ENCODE measurements around the gene MRPS23. TPM values are rescaled to one million over a fixed set of nuclear protein-coding genes. Genes with fewer than 3 reads are reported as not detected.
A peak's percentile ranks its signal among the peaks of the same experiment; 100 is the strongest.

MRPS23 gene
- total RNA-seq, 1 donor, result 19.9 TPM

DNA sequence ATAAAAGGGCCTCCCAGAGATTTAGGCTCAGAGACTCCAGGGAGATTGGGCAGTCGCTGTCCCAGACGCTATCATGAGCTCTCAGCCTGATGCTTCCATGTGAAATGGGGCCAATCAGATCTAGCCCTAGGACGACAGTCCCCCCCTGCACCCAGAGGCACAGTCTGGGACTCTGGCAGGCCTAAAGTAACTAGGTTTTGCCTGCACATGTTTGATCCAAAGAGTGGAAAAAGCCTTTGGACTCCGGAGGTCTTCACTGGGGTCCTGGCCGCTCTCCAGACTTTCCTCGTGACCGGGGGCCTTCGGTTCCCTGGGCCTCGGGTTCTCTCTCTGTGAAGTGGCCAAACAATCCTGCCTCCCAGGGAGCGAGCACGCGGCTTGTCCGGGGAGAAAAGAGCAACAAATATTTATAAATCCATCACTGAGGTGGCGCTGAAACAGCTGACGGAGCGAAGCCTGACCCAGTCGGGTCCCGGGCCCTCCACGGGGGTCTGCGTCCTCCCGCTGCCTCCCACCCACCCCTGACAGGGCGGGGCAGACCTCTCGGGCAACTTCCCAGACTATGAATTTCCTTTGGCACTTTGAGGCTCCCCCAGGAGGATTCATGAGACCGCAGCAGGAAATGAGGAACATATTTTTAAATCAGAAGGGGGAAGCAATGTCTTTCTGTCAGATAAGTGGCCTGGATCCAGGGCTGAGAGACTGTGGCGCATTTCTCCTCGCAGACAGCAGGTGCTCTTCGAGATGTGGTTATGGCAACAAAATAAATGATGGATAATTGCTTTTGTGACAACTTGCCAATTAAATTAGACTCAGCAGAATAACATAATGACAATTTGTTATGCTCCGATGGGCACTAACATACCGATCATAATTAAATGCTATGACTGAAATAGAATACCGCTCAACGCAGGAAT is 38.9 kb downstream of the MRPS23 start:
- H3K36me3 ChIP-seq (ENCODE audit: insufficient read depth, low read length), result no peaks in the 10 kb centered on the region
- H3K27me3 ChIP-seq (ENCODE audit: insufficient read depth, low read length), result peaks cover 41% of the 10 kb centered on the region
- no peaks in the 10 kb centered on the region for H4K20me1 ChIP-seq (ENCODE audit: insufficient read depth, low read length)
- H3K9me3 ChIP-seq (ENCODE audit: low read depth, low read length), result no peaks in the 10 kb centered on the region
- H3K27ac ChIP-seq (ENCODE audit: low read depth, low read length), result no peak overlapping the region
- H3K4me3 ChIP-seq (ENCODE audit: insufficient read depth, low read length), result peak overlapping the region; percentile 33
- DNase-seq (ENCODE audit: insufficient read length, low spot score, missing footprints), result peak; percentile 45
- H3K4me2 ChIP-seq (ENCODE audit: insufficient read depth, low read length), result peak overlapping the region; percentile 68
- TF ChIP-seq, protein P1, sequence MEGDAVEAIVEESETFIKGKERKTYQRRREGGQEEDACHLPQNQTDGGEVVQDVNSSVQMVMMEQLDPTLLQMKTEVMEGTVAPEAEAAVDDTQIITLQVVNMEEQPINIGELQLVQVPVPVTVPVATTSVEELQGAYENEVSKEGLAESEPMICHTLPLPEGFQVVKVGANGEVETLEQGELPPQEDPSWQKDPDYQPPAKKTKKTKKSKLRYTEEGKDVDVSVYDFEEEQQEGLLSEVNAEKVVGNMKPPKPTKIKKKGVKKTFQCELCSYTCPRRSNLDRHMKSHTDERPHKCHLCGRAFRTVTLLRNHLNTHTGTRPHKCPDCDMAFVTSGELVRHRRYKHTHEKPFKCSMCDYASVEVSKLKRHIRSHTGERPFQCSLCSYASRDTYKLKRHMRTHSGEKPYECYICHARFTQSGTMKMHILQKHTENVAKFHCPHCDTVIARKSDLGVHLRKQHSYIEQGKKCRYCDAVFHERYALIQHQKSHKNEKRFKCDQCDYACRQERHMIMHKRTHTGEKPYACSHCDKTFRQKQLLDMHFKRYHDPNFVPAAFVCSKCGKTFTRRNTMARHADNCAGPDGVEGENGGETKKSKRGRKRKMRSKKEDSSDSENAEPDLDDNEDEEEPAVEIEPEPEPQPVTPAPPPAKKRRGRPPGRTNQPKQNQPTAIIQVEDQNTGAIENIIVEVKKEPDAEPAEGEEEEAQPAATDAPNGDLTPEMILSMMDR (IDR thresholded peaks at IDR 0.05; ENCODE audit: extremely low read depth, low read depth, low read length), result no peak
- peaks cover 12% of the 10 kb centered on the region for H3K4me1 ChIP-seq (ENCODE audit: insufficient read depth, low read length)
- peak overlapping the region; percentile 15 for H2AFZ ChIP-seq (ENCODE audit: low read length)
- no peaks in the 10 kb centered on the region for H3K79me2 ChIP-seq (ENCODE audit: insufficient read depth, low read length)

GRCh38 chr17:57809879-57810278 is 40.0 kb downstream of the MRPS23 start:
- H3K4me2 ChIP-seq (ENCODE audit: insufficient read depth, low read length), result no peak overlapping the region
- no peaks in the 10 kb centered on the region for H4K20me1 ChIP-seq (ENCODE audit: insufficient read depth, low read length)
- no peak overlapping the region for H3K27ac ChIP-seq (ENCODE audit: low read depth, low read length)
- H3K4me3 ChIP-seq (ENCODE audit: insufficient read depth, low read length), result no peak overlapping the region
- H3K9me3 ChIP-seq (ENCODE audit: low read depth, low read length), result no peaks in the 10 kb centered on the region
- H2AFZ ChIP-seq (ENCODE audit: low read length), result no peak overlapping the region
- no peaks in the 10 kb centered on the region for H3K36me3 ChIP-seq (ENCODE audit: insufficient read depth, low read length)
- peaks cover 12% of the 10 kb centered on the region for H3K4me1 ChIP-seq (ENCODE audit: insufficient read depth, low read length)
- no peak for DNase-seq (ENCODE audit: insufficient read length, low spot score, missing footprints)
- peaks cover 37% of the 10 kb centered on the region for H3K27me3 ChIP-seq (ENCODE audit: insufficient read depth, low read length)
- no peaks in the 10 kb centered on the region for H3K79me2 ChIP-seq (ENCODE audit: insufficient read depth, low read length)
- TF ChIP-seq, protein P1 (IDR thresholded peaks at IDR 0.05; ENCODE audit: extremely low read depth, low read depth, low read length), result no peak

- H3K27ac ChIP-seq (ENCODE audit: low read depth, low read length), result no peak overlapping the region
- H3K4me1 ChIP-seq (ENCODE audit: insufficient read depth, low read length), result peaks cover 12% of the 10 kb centered on the region
- H3K79me2 ChIP-seq (ENCODE audit: insufficient read depth, low read length), result no peaks in the 10 kb centered on the region
- no peak overlapping the region for H2AFZ ChIP-seq (ENCODE audit: low read length)
- TF ChIP-seq, protein P1 (IDR thresholded peaks at IDR 0.05; ENCODE audit: extremely low read depth, low read depth, low read length), result no peak
- no peak for DNase-seq (ENCODE audit: insufficient read length, low spot score, missing footprints)
- H3K36me3 ChIP-seq (ENCODE audit: insufficient read depth, low read length), result no peaks in the 10 kb centered on the region
- H3K27me3 ChIP-seq (ENCODE audit: insufficient read depth, low read length), result peaks cover 29% of the 10 kb centered on the region
- H3K4me3 ChIP-seq (ENCODE audit: insufficient read depth, low read length), result no peak overlapping the region
- no peaks in the 10 kb centered on the region for H4K20me1 ChIP-seq (ENCODE audit: insufficient read depth, low read length)
- H3K4me2 ChIP-seq (ENCODE audit: insufficient read depth, low read length), result no peak overlapping the region
- H3K9me3 ChIP-seq (ENCODE audit: low read depth, low read length), result no peaks in the 10 kb centered on the region
These were observed 41.0 kb downstream of the MRPS23 start for GRCh38 chr17:57808882-57809281.

DNA sequence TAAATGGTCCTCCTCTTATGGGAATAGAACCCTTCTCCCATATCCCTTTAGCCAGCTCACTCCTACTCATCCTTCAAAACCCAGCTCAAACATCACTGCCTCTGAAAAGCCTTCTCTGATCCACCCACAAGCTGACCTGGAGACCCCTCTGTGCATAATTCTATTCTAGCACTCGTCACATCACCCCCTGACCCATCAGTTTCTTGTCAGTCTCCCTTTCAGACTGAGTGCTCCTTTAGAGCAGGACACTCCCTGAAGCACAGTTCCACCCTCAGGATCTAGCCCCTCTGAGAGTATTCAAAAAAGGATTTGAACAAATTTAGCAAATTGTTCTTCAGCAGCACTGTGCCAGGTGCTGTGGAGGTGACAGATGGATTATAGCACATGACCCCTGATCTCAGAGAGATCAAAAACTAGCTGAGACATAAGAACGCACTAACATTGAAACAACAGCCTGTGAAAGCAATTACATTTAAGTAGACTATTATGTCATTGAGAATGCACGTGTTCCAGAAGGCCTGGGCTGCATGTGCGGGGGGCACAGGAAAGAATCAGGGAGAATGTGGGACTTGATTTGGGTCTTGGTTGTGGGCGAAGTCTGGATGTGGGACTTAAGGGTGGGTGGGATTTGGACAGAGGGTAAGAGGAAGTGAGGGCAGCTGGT is 43.5 kb downstream of the MRPS23 start:
- Histone ChIP-seq H3K79me2 (ENCODE audit: insufficient read depth, low read length) (no peaks in the 10 kb centered on the region), H3K4me2 (ENCODE audit: insufficient read depth, low read length) (no peak overlapping the region), H3K36me3 (ENCODE audit: insufficient read depth, low read length) (no peaks in the 10 kb centered on the region), H3K4me3 (ENCODE audit: insufficient read depth, low read length) (no peak overlapping the region), H3K9me3 (ENCODE audit: low read depth, low read length) (no peaks in the 10 kb centered on the region), H2AFZ (ENCODE audit: low read length) (no peak overlapping the region), H3K4me1 (ENCODE audit: insufficient read depth, low read length) (peaks cover 8% of the 10 kb centered on the region), H3K27me3 (ENCODE audit: insufficient read depth, low read length) (peaks cover 31% of the 10 kb centered on the region), H4K20me1 (ENCODE audit: insufficient read depth, low read length) (no peaks in the 10 kb centered on the region), H3K27ac (ENCODE audit: low read depth, low read length) (no peak overlapping the region)
- no peak for DNase-seq (ENCODE audit: insufficient read length, low spot score, missing footprints)
- TF ChIP-seq, protein P1 (IDR thresholded peaks at IDR 0.05; ENCODE audit: extremely low read depth, low read depth, low read length), result no peak
